ENCODE measurements around the gene COG7.

The COG7 gene

GRCh38 chr16:23410176-23410575 is 42.8 kb downstream of the COG7 start:
- Histone ChIP-seq H3K9me2 (replicated peaks; ENCODE audit: control insufficient read depth, low read length) (no peaks in the 10 kb centered on the region), H3K4me3 (ENCODE audit: low read length) (no peak overlapping the region), H4K20me1 (ENCODE audit: control insufficient read depth, insufficient read depth, low read depth, low read length) (no peaks in the 10 kb centered on the region), H3K36me3 (ENCODE audit: control insufficient read depth, low read length) (peaks cover 7% of the 10 kb centered on the region; the same call in 1 of the 2 replicates), H3K27ac (ENCODE audit: low read depth, low read length) (no peak overlapping the region), H3K4me2 (ENCODE audit: low read length) (no peak overlapping the region), H3K27me3 (ENCODE audit: control insufficient read depth, low read length) (no peaks in the 10 kb centered on the region), H3K79me2 (ENCODE audit: control insufficient read depth, low read length) (no peaks in the 10 kb centered on the region), H3K4me1 (ENCODE audit: control insufficient read depth, low read length) (no peaks in the 10 kb centered on the region), H3K9me3 (ENCODE audit: control insufficient read depth, insufficient read depth, low read length) (no peaks in the 10 kb centered on the region), H3F3A (ENCODE audit: control insufficient read depth, insufficient read depth) (no peaks in the 10 kb centered on the region)
- TF ChIP-seq, protein P1, sequence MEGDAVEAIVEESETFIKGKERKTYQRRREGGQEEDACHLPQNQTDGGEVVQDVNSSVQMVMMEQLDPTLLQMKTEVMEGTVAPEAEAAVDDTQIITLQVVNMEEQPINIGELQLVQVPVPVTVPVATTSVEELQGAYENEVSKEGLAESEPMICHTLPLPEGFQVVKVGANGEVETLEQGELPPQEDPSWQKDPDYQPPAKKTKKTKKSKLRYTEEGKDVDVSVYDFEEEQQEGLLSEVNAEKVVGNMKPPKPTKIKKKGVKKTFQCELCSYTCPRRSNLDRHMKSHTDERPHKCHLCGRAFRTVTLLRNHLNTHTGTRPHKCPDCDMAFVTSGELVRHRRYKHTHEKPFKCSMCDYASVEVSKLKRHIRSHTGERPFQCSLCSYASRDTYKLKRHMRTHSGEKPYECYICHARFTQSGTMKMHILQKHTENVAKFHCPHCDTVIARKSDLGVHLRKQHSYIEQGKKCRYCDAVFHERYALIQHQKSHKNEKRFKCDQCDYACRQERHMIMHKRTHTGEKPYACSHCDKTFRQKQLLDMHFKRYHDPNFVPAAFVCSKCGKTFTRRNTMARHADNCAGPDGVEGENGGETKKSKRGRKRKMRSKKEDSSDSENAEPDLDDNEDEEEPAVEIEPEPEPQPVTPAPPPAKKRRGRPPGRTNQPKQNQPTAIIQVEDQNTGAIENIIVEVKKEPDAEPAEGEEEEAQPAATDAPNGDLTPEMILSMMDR (IDR thresholded peaks at IDR 0.05; ENCODE audit: low read depth, low read length, poor library complexity, severe bottlenecking) = no peak
- no peak for TF ChIP-seq EZH2phosphoT487 (IDR thresholded peaks at IDR 0.05; ENCODE audit: borderline replicate concordance, low read length)

DNA sequence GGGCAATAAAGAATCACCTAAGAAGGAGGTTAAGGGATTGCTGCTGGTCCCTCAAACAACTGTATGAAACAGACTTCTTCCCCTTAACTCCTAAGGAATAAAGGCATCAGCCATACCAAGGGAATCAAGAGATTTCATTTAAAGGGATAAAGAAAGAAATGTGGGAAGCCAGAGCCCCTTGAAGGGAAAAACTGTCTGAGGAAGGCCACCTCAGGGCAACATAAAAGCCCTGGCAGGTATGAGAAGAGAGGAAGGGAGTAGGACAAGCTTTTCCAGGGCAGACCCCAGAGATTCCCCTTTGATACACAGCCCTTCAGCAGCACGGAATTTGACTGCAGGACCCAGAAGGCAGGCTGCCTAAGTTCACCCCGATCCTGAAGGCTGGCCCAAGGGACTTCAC is 43.5 kb downstream of the COG7 start:
- H3K9me3 ChIP-seq (ENCODE audit: control insufficient read depth, insufficient read depth, low read length) = no peaks in the 10 kb centered on the region
- TF ChIP-seq, protein P1 (IDR thresholded peaks at IDR 0.05; ENCODE audit: low read depth, low read length, poor library complexity, severe bottlenecking) = no peak
- no peak for TF ChIP-seq EZH2phosphoT487 (IDR thresholded peaks at IDR 0.05; ENCODE audit: borderline replicate concordance, low read length)
- no peaks in the 10 kb centered on the region for H3K4me1 ChIP-seq (ENCODE audit: control insufficient read depth, low read length)
- no peaks in the 10 kb centered on the region for H3F3A ChIP-seq (ENCODE audit: control insufficient read depth, insufficient read depth)
- H3K4me2 ChIP-seq (ENCODE audit: low read length) = no peak overlapping the region
- no peak overlapping the region for H3K4me3 ChIP-seq (ENCODE audit: low read length)
- peaks cover 7% of the 10 kb centered on the region; the same call in 1 of the 2 replicates for H3K36me3 ChIP-seq (ENCODE audit: control insufficient read depth, low read length)
- H3K27me3 ChIP-seq (ENCODE audit: control insufficient read depth, low read length) = no peaks in the 10 kb centered on the region
- H3K27ac ChIP-seq (ENCODE audit: low read depth, low read length) = no peak overlapping the region
- no peaks in the 10 kb centered on the region for H4K20me1 ChIP-seq (ENCODE audit: control insufficient read depth, insufficient read depth, low read depth, low read length)
- H3K9me2 ChIP-seq (replicated peaks; ENCODE audit: control insufficient read depth, low read length) = no peaks in the 10 kb centered on the region
- no peaks in the 10 kb centered on the region for H3K79me2 ChIP-seq (ENCODE audit: control insufficient read depth, low read length)

DNA sequence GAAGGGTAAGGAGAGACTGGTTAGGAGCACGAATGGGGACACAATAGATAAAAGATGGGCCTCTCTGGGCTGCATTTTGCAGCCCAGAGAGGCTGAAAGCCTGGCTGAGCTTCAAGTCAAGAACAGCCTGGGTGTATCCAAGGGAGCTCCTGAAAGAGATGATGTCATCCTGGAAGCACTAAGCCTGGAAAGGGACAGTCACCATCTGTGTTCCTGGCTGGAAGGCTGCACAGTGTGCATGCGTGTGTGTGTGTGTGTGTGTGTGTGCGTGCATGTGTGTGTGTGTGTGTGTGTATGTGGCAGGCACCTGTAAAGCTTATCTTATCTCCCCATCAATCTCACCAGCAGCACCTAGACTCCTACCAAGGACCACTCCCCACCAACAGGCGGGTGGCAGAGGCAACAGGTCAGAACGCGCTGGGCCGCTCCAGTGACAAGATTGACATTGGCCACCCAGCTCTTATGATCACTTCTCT is 44.1 kb downstream of the COG7 start:
- Histone ChIP-seq H3F3A (ENCODE audit: control insufficient read depth, insufficient read depth) (no peaks in the 10 kb centered on the region), H4K20me1 (ENCODE audit: control insufficient read depth, insufficient read depth, low read depth, low read length) (no peaks in the 10 kb centered on the region), H3K4me1 (ENCODE audit: control insufficient read depth, low read length) (no peaks in the 10 kb centered on the region), H3K9me2 (replicated peaks; ENCODE audit: control insufficient read depth, low read length) (no peaks in the 10 kb centered on the region), H3K4me3 (ENCODE audit: low read length) (no peak overlapping the region), H3K9me3 (ENCODE audit: control insufficient read depth, insufficient read depth, low read length) (no peaks in the 10 kb centered on the region), H3K79me2 (ENCODE audit: control insufficient read depth, low read length) (no peaks in the 10 kb centered on the region), H3K27me3 (ENCODE audit: control insufficient read depth, low read length) (no peaks in the 10 kb centered on the region), H3K27ac (ENCODE audit: low read depth, low read length) (no peak overlapping the region), H3K4me2 (ENCODE audit: low read length) (no peak overlapping the region), H3K36me3 (ENCODE audit: control insufficient read depth, low read length) (peaks cover 7% of the 10 kb centered on the region; the same call in 1 of the 2 replicates)
- TF ChIP-seq, protein P1 (IDR thresholded peaks at IDR 0.05; ENCODE audit: low read depth, low read length, poor library complexity, severe bottlenecking) = no peak
- TF ChIP-seq EZH2phosphoT487 (IDR thresholded peaks at IDR 0.05; ENCODE audit: borderline replicate concordance, low read length) = no peak

Measured in DOHH2 (cell line).